Skeletal muscle tissue (tissue), 4 donors: ENCODE data around the gene IDI1. TPM values are rescaled to one million over a fixed set of nuclear protein-coding genes. Genes with fewer than 3 reads are reported as not detected.

Experiments used
- H3K27ac ChIP-seq: one replicate; pipeline ENCODE4 v1.7.0; 2013; ENCODE audit warnings: mild to moderate bottlenecking, low read depth, low read length, inconsistent platforms
- H3K27me3 ChIP-seq, 3 donors: one replicate each; pipeline ENCODE4 v1.7.0; 2013; ENCODE audit warnings: low read length in 3 of 3; ENCODE audit not compliant: control insufficient read depth in 3 of 3, insufficient read depth in 3 of 3
- H3K36me3 ChIP-seq, 3 donors: one replicate each; pipeline ENCODE4 v1.7.0; 2013; ENCODE audit warnings: low read length in 3 of 3; ENCODE audit not compliant: control insufficient read depth in 3 of 3, insufficient read depth in 3 of 3
- H3K4me1 ChIP-seq, 3 donors: one replicate each; pipeline ENCODE4 v1.7.0; 2013; ENCODE audit warnings: low read length in 3 of 3, mild to moderate bottlenecking in 3 of 3; ENCODE audit not compliant: control insufficient read depth in 3 of 3, insufficient read depth in 3 of 3
- H3K4me3 ChIP-seq, 3 donors: one replicate each; pipeline ENCODE4 v1.7.0; 2013; ENCODE audit warnings: low read length in 3 of 3
- H3K9ac ChIP-seq, 3 donors: one replicate each; pipeline ENCODE4 v1.7.0; 2013; ENCODE audit warnings: low read length in 3 of 3, mild to moderate bottlenecking in 3 of 3, moderate library complexity in 2 of 3, low read depth in 1 of 3
- H3K9me3 ChIP-seq, 3 donors: one replicate each; pipeline ENCODE4 v1.7.0; 2013; ENCODE audit warnings: low read length in 3 of 3; ENCODE audit not compliant: control insufficient read depth in 3 of 3
- total RNA-seq: library from RNA; depleted of rRNA; stranded (reverse); fragments of >200 nt; gene quantifications from one replicate; pipeline ENCODE4 v1.2.3, GENCODE V29; 2014
- donor health status: Osteomylitis.

The IDI1 gene
- total RNA-seq, 1 donor from 2014 or later = 31.8 TPM

DNA sequence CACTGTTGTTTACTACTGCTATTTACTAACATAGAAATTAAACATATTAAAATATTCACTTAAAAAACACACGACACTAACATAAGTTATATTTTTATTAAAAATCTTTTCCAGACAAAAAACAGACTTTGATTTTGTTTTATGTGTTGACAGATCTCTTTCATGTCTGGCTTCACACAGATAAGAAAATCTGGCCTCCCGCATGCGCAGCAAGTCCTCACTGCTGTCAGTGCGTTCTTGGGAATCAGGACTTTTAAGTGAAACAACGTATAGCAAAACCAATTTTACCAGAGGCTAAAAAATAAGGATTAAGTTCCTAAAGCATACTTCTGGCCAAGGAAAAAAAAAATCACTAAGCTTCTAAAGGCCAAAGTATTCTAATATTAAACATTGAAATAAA lies 1.2 kb upstream of the IDI1 start:
- Histone ChIP-seq H3K27ac (peak overlapping the region; percentile 99), H3K36me3 (peaks cover 10 to 24% (median 16%) of the 10 kb centered on the region in 3 donors), H3K4me1 (peaks cover 29 to 44% (median 34%) of the 10 kb centered on the region in 3 donors), H3K4me3 (peak overlapping the region; percentile 88 to 99 (median 91)), H3K9me3 (no peaks in the 10 kb centered on the region), H3K9ac (peak overlapping the region; percentile 86 to 89 (median 86)), H3K27me3 (no peaks in the 10 kb centered on the region)

GRCh38 chr10:1049425-1049958 lies 573 bp upstream of the IDI1 start:
- Histone ChIP-seq H3K4me1 (peaks cover 28 to 44% (median 30%) of the 10 kb centered on the region in 3 donors), H3K4me3 (peak overlapping the region; percentile 88 to 99 (median 91)), H3K9me3 (no peaks in the 10 kb centered on the region), H3K36me3 (peaks cover 10 to 24% (median 16%) of the 10 kb centered on the region in 3 donors), H3K27ac (peak overlapping the region; percentile 99), H3K9ac (peak overlapping the region; percentile 86 to 91 (median 89)), H3K27me3 (no peaks in the 10 kb centered on the region)

DNA sequence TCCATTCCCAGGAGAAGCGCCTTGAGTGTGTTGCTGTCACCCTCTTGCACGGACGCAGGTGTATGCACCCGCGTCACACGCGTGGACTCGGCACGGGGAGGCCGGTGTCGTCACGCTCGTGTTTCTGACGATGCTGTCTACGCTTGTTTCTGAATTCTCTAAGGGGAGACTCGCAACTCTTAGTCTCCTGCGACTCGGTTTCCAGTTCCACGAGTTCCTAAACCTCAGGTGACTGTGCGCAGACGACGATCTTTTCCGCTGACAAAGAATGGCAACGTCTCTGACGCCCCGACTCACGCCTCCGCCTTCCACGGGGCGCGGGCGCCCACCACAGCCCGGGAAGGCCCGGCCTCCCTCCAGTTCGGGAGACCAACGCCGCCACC lies 579 bp downstream of the IDI1 start:
- Histone ChIP-seq H3K27ac (peak overlapping the region; percentile 99), H3K9ac (peak overlapping the region; percentile 83 to 91 (median 91)), H3K36me3 (peaks cover 10 to 20% (median 18%) of the 10 kb centered on the region in 3 donors), H3K27me3 (no peaks in the 10 kb centered on the region), H3K4me1 (peaks cover 37 to 46% (median 38%) of the 10 kb centered on the region in 3 donors), H3K9me3 (no peaks in the 10 kb centered on the region), H3K4me3 (peak overlapping the region; percentile 91 to 99 (median 99))

- H3K36me3 ChIP-seq = peaks cover 9 to 21% (median 17%) of the 10 kb centered on the region in 3 donors
- H3K4me3 ChIP-seq = peak overlapping the region; percentile 91 to 99 (median 99)
- H3K9me3 ChIP-seq = no peaks in the 10 kb centered on the region
- no peaks in the 10 kb centered on the region for H3K27me3 ChIP-seq
- peak overlapping the region; percentile 83 to 91 (median 91) for H3K9ac ChIP-seq
- peak overlapping the region; percentile 99 for H3K27ac ChIP-seq
- peaks cover 39 to 49% (median 42%) of the 10 kb centered on the region in 3 donors for H3K4me1 ChIP-seq
Measured at GRCh38 chr10:1047937-1048336, 982 bp downstream of the IDI1 start.

DNA sequence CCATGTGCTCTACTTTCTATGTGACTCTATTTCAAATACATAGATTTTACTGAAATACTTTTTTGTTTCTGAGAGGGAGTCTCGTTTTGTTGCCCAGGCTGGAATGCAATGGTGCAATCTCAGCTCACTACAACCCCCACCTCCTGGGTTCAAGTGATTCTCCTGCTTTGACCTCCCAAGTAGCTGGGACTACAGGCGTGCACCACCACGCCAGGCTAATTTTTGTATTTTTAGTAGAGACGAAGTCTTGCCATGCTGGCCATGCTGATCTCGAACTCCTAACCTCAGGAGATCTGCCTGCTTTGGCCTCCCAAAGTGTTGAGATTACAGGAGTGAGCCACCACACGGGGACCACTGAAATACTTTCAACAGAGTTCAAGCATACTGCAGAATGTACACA lies 3.5 kb downstream of the IDI1 start:
- H3K4me1 ChIP-seq = peaks cover 31 to 46% (median 32%) of the 10 kb centered on the region in 3 donors
- H3K4me3 ChIP-seq = peak overlapping the region in 2 of 3 donors; percentile 30 to 55

DNA sequence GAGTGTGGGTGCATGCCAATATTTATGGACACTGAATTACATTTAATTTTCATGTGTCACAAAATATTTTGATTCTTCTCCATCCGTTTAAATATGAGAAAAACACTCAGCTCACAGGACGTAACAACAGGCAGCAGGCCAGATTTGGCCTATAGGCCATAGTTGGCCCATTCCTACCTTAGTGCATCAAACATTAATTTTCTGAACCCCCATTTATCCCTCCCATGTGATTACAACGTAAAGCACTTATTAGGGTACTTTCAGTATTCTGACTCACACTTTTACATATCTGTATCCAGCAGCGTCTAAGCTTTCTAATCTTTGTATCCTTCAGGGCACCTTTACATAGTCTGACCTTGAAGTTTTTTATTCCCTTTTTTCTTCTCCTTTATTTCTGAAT lies 4.0 kb downstream of the IDI1 start:
- peak overlapping the region; percentile 62 for H3K27ac ChIP-seq
- H3K4me1 ChIP-seq = peaks cover 27 to 43% (median 28%) of the 10 kb centered on the region in 3 donors
- H3K27me3 ChIP-seq = no peaks in the 10 kb centered on the region
- H3K4me3 ChIP-seq = peak overlapping the region in 1 of 3 donors; percentile 22
- H3K9ac ChIP-seq = peak overlapping the region in 1 of 3 donors; percentile 35
- no peaks in the 10 kb centered on the region for H3K9me3 ChIP-seq
- H3K36me3 ChIP-seq = peaks cover 12 to 18% (median 14%) of the 10 kb centered on the region in 3 donors

More for the DNA sequence above, 3.5 kb downstream of the IDI1 start:
- H3K27ac ChIP-seq = peak overlapping the region; percentile 62
- H3K27me3 ChIP-seq = no peaks in the 10 kb centered on the region
- peaks cover 9 to 14% (median 10%) of the 10 kb centered on the region in 3 donors for H3K36me3 ChIP-seq
- H3K9ac ChIP-seq = peak overlapping the region in 1 of 3 donors; percentile 35
- H3K9me3 ChIP-seq = no peaks in the 10 kb centered on the region

GRCh38 chr10:1044146-1044545 lies 4.8 kb downstream of the IDI1 start:
- no peaks in the 10 kb centered on the region for H3K27me3 ChIP-seq
- peaks cover 27 to 43% (median 32%) of the 10 kb centered on the region in 3 donors for H3K4me1 ChIP-seq
- H3K9ac ChIP-seq = peak overlapping the region in 1 of 3 donors; percentile 1
- H3K9me3 ChIP-seq = no peaks in the 10 kb centered on the region
- H3K36me3 ChIP-seq = peaks cover 12 to 19% (median 14%) of the 10 kb centered on the region in 3 donors
- peak overlapping the region in 1 of 3 donors; percentile 1 for H3K4me3 ChIP-seq
- H3K27ac ChIP-seq = peak overlapping the region; percentile 62

GRCh38 chr10:1043532-1043995 lies 5.4 kb downstream of the IDI1 start:
- peak overlapping the region in 2 of 3 donors; percentile 0 to 1 for H3K4me3 ChIP-seq
- H3K4me1 ChIP-seq = peaks cover 27 to 46% (median 33%) of the 10 kb centered on the region in 3 donors
- H3K27me3 ChIP-seq = no peaks in the 10 kb centered on the region
- peak overlapping the region in 2 of 3 donors; percentile 63 to 64 for H3K9ac ChIP-seq
- H3K36me3 ChIP-seq = peaks cover 12 to 19% (median 14%) of the 10 kb centered on the region in 3 donors
- H3K27ac ChIP-seq = peak overlapping the region; percentile 62
- H3K9me3 ChIP-seq = no peaks in the 10 kb centered on the region

GRCh38 chr10:1041514-1041913 lies 7.4 kb downstream of the IDI1 start:
- Histone ChIP-seq H3K9ac (no peak overlapping the region), H3K27me3 (no peaks in the 10 kb centered on the region), H3K36me3 (peaks cover 7 to 29% (median 12%) of the 10 kb centered on the region in 3 donors), H3K9me3 (no peaks in the 10 kb centered on the region), H3K4me1 (peaks cover 20 to 45% (median 36%) of the 10 kb centered on the region in 3 donors), H3K4me3 (no peak overlapping the region), H3K27ac (no peak overlapping the region)

GRCh38 chr10:1040133-1040532 lies 8.8 kb downstream of the IDI1 start:
- Histone ChIP-seq H3K4me3 (no peak overlapping the region), H3K9ac (no peak overlapping the region), H3K36me3 (peaks cover 7 to 29% (median 12%) of the 10 kb centered on the region in 3 donors), H3K27me3 (no peaks in the 10 kb centered on the region), H3K9me3 (no peaks in the 10 kb centered on the region), H3K27ac (no peak overlapping the region), H3K4me1 (peaks cover 32 to 48% (median 46%) of the 10 kb centered on the region in 3 donors)
